GM15510 (cell line): Measurements from ENCODE around the gene RPS3.

Source experiments
- POLR2A ChIP-seq: IDR thresholded peaks from 3 replicates; pipeline ENCODE4 v1.6.1; 2011; ENCODE audit warnings: borderline replicate concordance; ENCODE audit not compliant: insufficient read length; ENCODE audit errors: extremely low read depth

Gene RPS3

GRCh38 chr11:75373201-75373600 is 26.1 kb upstream of the RPS3 start:
- TF ChIP-seq POLR2A: no peak

GRCh38 chr11:75374646-75375045 is 24.7 kb upstream of the RPS3 start:
- no peak for TF ChIP-seq POLR2A

GRCh38 chr11:75375626-75376025 is 23.7 kb upstream of the RPS3 start:
- no peak for TF ChIP-seq POLR2A

GRCh38 chr11:75376175-75376574 is 23.1 kb upstream of the RPS3 start:
- TF ChIP-seq POLR2A: no peak

GRCh38 chr11:75380245-75380644 is 19.1 kb upstream of the RPS3 start:
- TF ChIP-seq POLR2A: no peak

- no peak for TF ChIP-seq POLR2A
Observed at GRCh38 chr11:75380716-75381420, 18.4 kb upstream of the RPS3 start.

- no peak for TF ChIP-seq POLR2A
Observed at GRCh38 chr11:75383246-75383645, 16.1 kb upstream of the RPS3 start.

- no peak for TF ChIP-seq POLR2A
Observed at GRCh38 chr11:75384438-75385080, 14.8 kb upstream of the RPS3 start.

GRCh38 chr11:75386942-75387630 is 12.2 kb upstream of the RPS3 start:
- no peak for TF ChIP-seq POLR2A

GRCh38 chr11:75387736-75388294 is 11.5 kb upstream of the RPS3 start:
- TF ChIP-seq POLR2A: no peak

- TF ChIP-seq POLR2A: no peak
Observed at GRCh38 chr11:75388386-75389275, 10.7 kb upstream of the RPS3 start.

GRCh38 chr11:75389276-75389605 is 10.1 kb upstream of the RPS3 start:
- no peak for TF ChIP-seq POLR2A

GRCh38 chr11:75389925-75390324 is 9.4 kb upstream of the RPS3 start:
- no peak for TF ChIP-seq POLR2A

- TF ChIP-seq POLR2A: no peak
Observed at GRCh38 chr11:75394085-75394840, 5.1 kb upstream of the RPS3 start.

GRCh38 chr11:75398906-75399305 is 412 bp upstream of the RPS3 start:
- TF ChIP-seq POLR2A: no peak
